GM19035 (cell line): ENCODE data around the gene TMEM242.

Experiments
- ATAC-seq: cut with Tn5 transposase; IDR thresholded peaks from one replicate; pipeline ENCODE4 v1.9.1; 2021; ENCODE audit not compliant: unreplicated experiment

Gene TMEM242

GRCh38 chr6:157253699-157254098, 69.6 kb downstream of the TMEM242 start:
- ATAC-seq: no peak

- no peak for ATAC-seq
Measured at GRCh38 chr6:157253017-157253416, 70.3 kb downstream of the TMEM242 start.

- ATAC-seq: no peak
Measured at GRCh38 chr6:157251586-157252247, 71.6 kb downstream of the TMEM242 start.

- no peak for ATAC-seq
Measured at GRCh38 chr6:157249826-157250225, 73.5 kb downstream of the TMEM242 start.

- ATAC-seq: no peak
Measured at GRCh38 chr6:157248264-157248663, 75.1 kb downstream of the TMEM242 start.

GRCh38 chr6:157246771-157247484, 76.4 kb downstream of the TMEM242 start:
- no peak for ATAC-seq

- no peak for ATAC-seq
Measured at GRCh38 chr6:157246048-157246630, 77.2 kb downstream of the TMEM242 start.

- no peak for ATAC-seq
Measured at GRCh38 chr6:157245436-157245835, 77.9 kb downstream of the TMEM242 start.

- ATAC-seq: no peak
Measured at GRCh38 chr6:157244780-157245179, 78.5 kb downstream of the TMEM242 start.

GRCh38 chr6:157244175-157244574, 79.1 kb downstream of the TMEM242 start:
- no peak for ATAC-seq

- ATAC-seq: no peak
Measured at GRCh38 chr6:157242791-157243190, 80.5 kb downstream of the TMEM242 start.

GRCh38 chr6:157240960-157241311, 82.4 kb downstream of the TMEM242 start:
- ATAC-seq: no peak

GRCh38 chr6:157240059-157240959, 83.0 kb downstream of the TMEM242 start:
- no peak for ATAC-seq

- no peak for ATAC-seq
Measured at GRCh38 chr6:157239671-157240058, 83.7 kb downstream of the TMEM242 start.
